ENCODE results near the gene SH3RF3. TPM values are rescaled to one million over a fixed set of nuclear protein-coding genes. Genes with fewer than 3 reads are reported as not detected.
"Not testable (repeated sequence)": the region's sequence is repeated elsewhere in the genome, so short reads cannot be mapped to it uniquely, and the experiment has no call there.

SH3RF3 gene
- total RNA-seq, 2 donors from 2014 or later: 1.3 to 5.6 TPM

DNA sequence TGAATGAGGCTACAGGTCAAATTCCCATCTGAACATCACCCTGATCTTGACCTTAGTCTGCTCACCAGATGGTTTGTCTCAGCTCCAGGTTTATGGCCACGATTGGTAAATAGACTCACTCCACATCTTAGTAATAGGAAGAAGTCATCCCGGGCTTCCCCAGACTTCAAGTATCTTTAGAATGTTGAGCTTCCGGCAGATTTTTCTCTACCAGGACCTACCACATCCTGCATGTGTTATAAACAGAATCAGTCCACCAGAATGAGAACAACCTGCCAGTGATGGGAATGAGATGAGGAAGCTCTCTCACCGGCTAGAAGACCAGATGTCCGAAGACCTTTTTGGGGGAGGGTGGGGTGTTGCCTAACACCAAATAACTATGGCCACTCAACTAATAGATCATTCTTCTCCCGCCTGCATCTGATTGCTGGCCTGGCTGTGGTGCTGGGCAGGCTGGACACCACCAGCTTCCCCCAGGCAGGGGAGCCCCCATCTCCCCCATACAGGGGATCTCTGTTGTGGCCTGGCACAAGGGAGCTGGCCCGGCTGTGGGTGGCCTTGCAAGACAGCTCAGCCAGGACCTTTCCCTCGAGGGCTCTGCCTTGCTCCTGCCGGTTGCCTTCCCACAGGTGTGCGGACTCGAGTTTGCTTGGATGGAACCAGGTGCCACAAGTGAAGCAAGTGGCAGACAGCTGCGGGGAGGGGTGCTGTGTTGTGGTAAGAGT is 88.5 kb downstream of the SH3RF3 start:
- ATAC-seq (no peak), DNase-seq (no peak)
- H3K4me3 ChIP-seq: no peak overlapping the region
- no peaks in the 10 kb centered on the region for H3K27me3 ChIP-seq
- 67 to 78% methylated on average over 11 to 12 of the region's 12 CpGs for WGBS, 2 donors
- intact Hi-C loops (cut with DNase I): no loop called here
- H3K36me3 ChIP-seq (replicated peaks in 1 of 2; ENCODE audit: insufficient read depth in 1 of 2, low read depth in 2 of 2): no peaks in the 10 kb centered on the region
- H3K9me3 ChIP-seq: no peaks in the 10 kb centered on the region
- peak overlapping the region in 1 of 4 donors; percentile 34 for H3K27ac ChIP-seq
- H3K4me1 ChIP-seq: peaks cover 9% of the 10 kb centered on the region
- TF ChIP-seq POLR2A (IDR thresholded peaks at IDR 0.05): no peak
- TF ChIP-seq, protein P1, sequence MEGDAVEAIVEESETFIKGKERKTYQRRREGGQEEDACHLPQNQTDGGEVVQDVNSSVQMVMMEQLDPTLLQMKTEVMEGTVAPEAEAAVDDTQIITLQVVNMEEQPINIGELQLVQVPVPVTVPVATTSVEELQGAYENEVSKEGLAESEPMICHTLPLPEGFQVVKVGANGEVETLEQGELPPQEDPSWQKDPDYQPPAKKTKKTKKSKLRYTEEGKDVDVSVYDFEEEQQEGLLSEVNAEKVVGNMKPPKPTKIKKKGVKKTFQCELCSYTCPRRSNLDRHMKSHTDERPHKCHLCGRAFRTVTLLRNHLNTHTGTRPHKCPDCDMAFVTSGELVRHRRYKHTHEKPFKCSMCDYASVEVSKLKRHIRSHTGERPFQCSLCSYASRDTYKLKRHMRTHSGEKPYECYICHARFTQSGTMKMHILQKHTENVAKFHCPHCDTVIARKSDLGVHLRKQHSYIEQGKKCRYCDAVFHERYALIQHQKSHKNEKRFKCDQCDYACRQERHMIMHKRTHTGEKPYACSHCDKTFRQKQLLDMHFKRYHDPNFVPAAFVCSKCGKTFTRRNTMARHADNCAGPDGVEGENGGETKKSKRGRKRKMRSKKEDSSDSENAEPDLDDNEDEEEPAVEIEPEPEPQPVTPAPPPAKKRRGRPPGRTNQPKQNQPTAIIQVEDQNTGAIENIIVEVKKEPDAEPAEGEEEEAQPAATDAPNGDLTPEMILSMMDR (IDR thresholded peaks at IDR 0.05): no peak

DNA sequence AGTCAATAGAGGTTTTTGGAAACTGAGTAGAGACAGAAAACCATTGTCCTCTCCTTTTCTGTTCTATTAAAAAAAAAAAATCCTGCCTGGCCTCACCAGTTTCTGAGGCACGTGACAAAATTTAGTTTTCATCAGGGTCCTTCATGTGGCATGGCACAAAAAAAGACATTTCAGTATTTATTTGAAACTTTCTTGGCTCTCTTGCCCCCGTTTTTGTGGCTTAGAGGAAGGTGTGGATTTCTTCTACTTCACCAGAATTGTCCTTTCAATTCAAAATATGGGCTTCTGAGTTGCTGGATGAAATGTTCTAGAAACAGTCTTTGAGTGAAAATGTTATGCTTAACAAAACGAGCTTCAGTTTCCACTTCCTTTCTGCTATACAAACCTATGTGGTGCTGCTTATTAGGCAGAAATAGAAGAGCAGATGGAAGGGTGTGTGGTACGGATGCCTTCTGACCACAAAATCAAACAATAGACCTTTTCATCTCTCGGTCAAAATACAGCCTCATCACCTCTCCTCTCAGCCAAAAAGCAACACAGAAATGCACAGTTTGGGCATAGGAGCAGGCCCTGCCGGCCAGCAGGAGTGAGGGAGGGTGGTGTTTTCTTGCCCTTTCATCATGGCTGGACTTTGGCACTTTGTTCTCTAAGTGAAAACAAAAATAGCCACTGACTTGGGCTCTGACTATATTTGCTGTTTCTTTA is 89.2 kb downstream of the SH3RF3 start:
- Histone ChIP-seq H3K4me1 (peaks cover 9% of the 10 kb centered on the region), H3K36me3 (replicated peaks in 1 of 2; ENCODE audit: insufficient read depth in 1 of 2, low read depth in 2 of 2) (no peaks in the 10 kb centered on the region), H3K27ac (peak overlapping the region in 1 of 4 donors; percentile 1), H3K9me3 (no peaks in the 10 kb centered on the region), H3K27me3 (no peaks in the 10 kb centered on the region), H3K4me3 (no peak overlapping the region)
- 41 to 44% methylated on average over 6 of the region's 6 CpGs for WGBS, 2 donors
- DNase-seq (no peak), ATAC-seq (no peak)
- intact Hi-C loops (cut with DNase I): no loop called here
- TF ChIP-seq POLR2A (IDR thresholded peaks at IDR 0.05): no peak
- TF ChIP-seq, protein P1 (IDR thresholded peaks at IDR 0.05): no peak

DNA sequence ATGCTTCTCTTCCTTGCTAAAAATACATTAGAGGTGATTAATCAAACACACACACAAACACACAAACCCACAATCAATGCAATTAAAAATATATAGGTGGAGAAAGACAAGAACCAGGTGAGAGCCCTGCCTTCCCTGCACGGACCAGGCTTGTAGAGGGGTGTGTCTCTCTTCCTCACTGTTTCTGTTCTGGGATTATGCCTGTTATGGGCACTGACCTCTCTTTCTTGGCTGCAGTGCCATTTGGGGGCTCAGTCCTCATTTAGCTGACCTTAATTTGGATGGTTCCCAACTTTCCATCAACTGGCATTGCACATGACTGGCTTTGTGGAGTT is 89.8 kb downstream of the SH3RF3 start:
- Histone ChIP-seq H3K27ac (peak overlapping the region in 1 of 4 donors; percentile 1), H3K4me3 (no peak overlapping the region), H3K9me3 (no peaks in the 10 kb centered on the region), H3K4me1 (peaks cover 9% of the 10 kb centered on the region), H3K36me3 (replicated peaks in 1 of 2; ENCODE audit: insufficient read depth in 1 of 2, low read depth in 2 of 2) (no peaks in the 10 kb centered on the region), H3K27me3 (no peaks in the 10 kb centered on the region)
- TF ChIP-seq, protein P1 (IDR thresholded peaks at IDR 0.05): no peak
- TF ChIP-seq POLR2A (IDR thresholded peaks at IDR 0.05): no peak
- ATAC-seq: no peak
- no peak for DNase-seq
- intact Hi-C loops (cut with DNase I): no loop called here
- WGBS, 2 donors: 40 to 58% methylated on average over 1 of the region's 1 CpG

DNA sequence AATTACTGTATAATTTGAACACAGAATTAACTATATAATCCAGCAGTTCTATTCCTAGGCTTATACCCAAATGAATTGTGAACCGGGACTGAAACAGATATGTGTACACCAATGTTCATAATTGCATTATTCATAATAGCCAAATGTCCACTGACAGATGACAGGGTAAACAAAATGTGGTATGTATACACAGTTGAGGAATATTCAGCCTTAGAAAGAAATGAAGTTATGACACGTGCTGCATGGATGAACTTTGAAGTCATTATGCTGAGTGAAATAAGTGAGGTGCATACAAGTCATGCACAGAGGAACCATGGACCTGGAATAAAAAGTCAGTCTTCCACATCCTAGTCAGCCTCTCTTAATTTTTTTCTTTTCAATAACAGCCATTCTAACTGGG is 91.9 kb downstream of the SH3RF3 start:
- no peak overlapping the region for H3K27ac ChIP-seq
- H3K36me3 ChIP-seq (replicated peaks in 1 of 2; ENCODE audit: insufficient read depth in 1 of 2, low read depth in 2 of 2): no peaks in the 10 kb centered on the region
- peaks cover 12% of the 10 kb centered on the region for H3K4me1 ChIP-seq
- intact Hi-C loops (cut with DNase I): no loop called here
- no peak overlapping the region for H3K4me3 ChIP-seq
- ATAC-seq (no peak), DNase-seq (no peak)
- TF ChIP-seq, protein P1 (IDR thresholded peaks at IDR 0.05): no peak
- no peak for TF ChIP-seq POLR2A (IDR thresholded peaks at IDR 0.05)
- H3K9me3 ChIP-seq: no peaks in the 10 kb centered on the region
- 75 to 89% methylated on average over 2 of the region's 2 CpGs for WGBS, 2 donors
- no peaks in the 10 kb centered on the region for H3K27me3 ChIP-seq

DNA sequence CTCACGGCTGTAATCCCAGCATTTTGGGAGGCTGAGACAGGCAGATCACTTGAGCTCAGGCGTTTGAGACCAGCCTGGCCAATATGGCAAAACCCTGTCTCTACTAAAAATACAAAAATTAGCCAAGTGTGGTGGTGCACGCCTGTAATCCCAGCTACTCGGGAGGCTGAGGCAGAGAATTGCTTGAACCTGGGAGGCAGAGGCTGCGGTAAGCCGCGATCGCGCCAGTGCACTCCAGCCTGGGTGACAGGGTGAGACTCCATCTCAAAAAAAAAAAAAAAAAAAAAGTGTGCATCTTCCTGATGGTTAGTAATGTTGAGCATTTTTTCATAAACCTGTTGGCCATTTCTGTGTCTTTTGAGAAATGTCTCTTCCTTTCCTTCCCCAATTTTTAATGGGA is 92.3 kb downstream of the SH3RF3 start:
- H3K27ac ChIP-seq; H3K36me3 ChIP-seq (replicated peaks in 1 of 2; ENCODE audit: insufficient read depth in 1 of 2, low read depth in 2 of 2); H3K4me3 ChIP-seq; DNase-seq; H3K9me3 ChIP-seq; ATAC-seq; H3K27me3 ChIP-seq; intact Hi-C loops (cut with DNase I): not testable (repeated sequence)
- WGBS, 2 donors: 89 to 92% methylated on average over 9 of the region's 9 CpGs
- H3K4me1 ChIP-seq: peaks cover 16% of the 10 kb centered on the region
